Stomach (tissue), 4 donors: Measurements from ENCODE around the gene UBR4.

Experiments used
- POLR2A ChIP-seq, 4 donors: fragments of 450-650 bp; IDR thresholded peaks; one replicate each; pipeline ENCODE4 v1.6.1; 2016; ENCODE audit warnings: antibody characterized with exemption in 4 of 4, control low read depth in 2 of 4, mild to moderate bottlenecking in 1 of 4, moderate library complexity in 1 of 4
- TF ChIP-seq, protein P1 (sequence below), 7 experiments: fragments of 450-650 bp in 4 of 7; fragments of 200-600 bp in 3 of 7; sonication (generic) in 3 of 7; IDR thresholded peaks; one replicate each; pipeline ENCODE4 v1.5.1; 2016 to 2019; ENCODE audit warnings: antibody characterized with exemption in 7 of 7, control low read depth in 2 of 7, mild to moderate bottlenecking in 1 of 7

DNA sequence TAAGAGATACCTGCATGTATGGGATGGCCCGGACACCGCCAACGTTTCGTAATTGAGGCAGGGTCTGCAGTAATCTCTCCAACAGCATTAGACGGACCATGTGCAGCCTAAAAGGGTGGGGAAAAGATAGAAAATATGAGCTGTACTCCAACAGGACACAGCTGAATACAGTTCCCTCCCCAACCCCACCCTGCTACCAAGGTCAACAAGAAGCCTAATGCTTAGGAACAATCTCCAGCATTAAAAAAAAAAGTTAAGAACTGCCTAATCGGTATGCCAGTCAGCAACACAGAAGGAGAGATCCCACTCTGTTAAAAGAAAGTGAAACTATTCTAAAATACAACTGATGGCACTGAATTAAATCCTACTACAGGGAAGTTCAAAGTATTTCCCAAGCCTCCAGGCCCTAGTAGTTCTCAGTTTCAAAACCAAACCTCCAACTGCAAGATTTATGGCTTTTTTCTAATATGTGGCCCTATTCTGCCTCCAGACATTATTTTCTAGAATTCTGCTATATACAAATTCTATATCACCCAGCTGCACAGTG, 81.0 kb downstream of the UBR4 start:
- TF ChIP-seq, protein P1, sequence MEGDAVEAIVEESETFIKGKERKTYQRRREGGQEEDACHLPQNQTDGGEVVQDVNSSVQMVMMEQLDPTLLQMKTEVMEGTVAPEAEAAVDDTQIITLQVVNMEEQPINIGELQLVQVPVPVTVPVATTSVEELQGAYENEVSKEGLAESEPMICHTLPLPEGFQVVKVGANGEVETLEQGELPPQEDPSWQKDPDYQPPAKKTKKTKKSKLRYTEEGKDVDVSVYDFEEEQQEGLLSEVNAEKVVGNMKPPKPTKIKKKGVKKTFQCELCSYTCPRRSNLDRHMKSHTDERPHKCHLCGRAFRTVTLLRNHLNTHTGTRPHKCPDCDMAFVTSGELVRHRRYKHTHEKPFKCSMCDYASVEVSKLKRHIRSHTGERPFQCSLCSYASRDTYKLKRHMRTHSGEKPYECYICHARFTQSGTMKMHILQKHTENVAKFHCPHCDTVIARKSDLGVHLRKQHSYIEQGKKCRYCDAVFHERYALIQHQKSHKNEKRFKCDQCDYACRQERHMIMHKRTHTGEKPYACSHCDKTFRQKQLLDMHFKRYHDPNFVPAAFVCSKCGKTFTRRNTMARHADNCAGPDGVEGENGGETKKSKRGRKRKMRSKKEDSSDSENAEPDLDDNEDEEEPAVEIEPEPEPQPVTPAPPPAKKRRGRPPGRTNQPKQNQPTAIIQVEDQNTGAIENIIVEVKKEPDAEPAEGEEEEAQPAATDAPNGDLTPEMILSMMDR (IDR thresholded peaks at IDR 0.05), result no peak
- no peak for TF ChIP-seq POLR2A (IDR thresholded peaks at IDR 0.05)
